COLO668 (cell line): ENCODE data around the gene VSIR.

Source experiments
- DNase-seq: peaks from one replicate; lab custom pipeline; 2025; ENCODE audit not compliant: unreplicated experiment; lab: John Stamatoyannopoulos, UW

The VSIR gene

DNA sequence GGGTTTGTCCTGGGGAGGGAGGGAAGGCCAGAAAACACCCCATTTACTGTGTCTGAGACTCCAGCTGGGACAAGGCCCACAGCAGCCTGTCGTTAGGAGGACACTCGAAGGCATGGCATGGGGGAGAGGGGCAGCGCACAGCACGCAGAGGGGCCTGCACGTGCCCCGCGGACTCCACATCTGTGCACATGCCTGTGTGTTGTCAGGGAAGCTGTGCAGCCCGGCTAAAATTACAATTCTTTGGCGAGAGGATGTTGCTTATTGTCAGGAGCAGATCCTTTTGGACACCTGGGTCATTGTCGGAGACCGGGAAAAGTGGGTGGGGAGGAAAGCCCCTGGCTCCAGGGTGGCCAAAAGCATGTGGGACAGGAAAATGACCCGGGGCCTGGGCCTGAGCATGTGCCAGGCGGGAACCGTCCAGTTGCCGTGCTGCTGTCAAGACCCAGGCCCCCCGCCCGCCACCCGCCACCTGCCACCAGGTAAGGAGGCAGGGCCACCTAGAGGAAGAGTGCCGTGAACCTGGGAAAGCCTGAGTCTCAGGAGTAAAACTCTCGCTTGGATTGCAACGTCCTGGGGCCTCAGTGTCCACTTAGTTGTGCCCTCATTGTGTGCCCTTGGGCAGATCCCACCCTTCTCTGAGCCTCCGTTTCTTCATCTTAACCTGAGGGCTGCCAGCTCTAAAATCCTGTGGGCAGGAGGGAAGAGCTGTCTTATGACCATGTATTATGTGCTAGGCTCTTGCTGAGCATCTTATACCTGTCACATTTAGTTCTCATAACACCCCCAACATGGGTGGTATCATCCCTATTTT lies 7.2 kb downstream of the VSIR start:
- DNase-seq, result no peak

DNA sequence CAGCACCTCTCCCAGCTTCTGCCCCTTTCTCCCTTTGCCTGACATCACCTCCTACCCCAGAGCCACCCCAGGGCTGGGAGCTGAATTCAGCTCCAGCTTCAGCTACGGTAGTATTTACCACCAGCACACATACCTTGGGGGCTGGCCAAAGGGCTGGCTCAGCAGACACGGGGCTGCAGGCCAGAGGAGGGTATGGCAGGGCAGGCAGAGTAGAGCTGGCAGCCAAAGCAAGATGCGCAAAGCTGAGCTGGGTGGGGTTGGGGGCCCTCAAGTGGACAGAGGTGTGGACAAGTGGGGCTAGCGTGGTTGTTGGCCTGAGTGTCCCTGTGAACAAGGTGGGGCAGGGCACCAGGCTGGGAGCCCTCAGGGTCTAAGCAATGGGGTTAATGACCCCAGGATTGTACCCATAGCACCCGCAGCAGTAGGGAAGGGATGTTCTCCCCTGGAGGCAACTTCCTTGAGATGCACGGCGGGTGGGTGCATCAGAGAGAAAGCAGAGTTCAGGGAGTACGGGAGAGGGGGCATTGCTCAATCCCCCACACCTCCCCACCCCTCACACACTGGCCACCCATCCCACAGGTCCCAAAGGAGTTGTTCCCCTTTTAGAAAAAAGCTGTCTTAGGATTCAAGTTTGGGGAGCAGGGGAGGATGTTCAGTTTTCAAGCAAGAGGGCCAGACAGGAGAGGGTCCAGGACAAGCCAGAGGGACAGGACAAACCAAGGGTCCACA lies 8.0 kb downstream of the VSIR start:
- DNase-seq, result no peak

DNA sequence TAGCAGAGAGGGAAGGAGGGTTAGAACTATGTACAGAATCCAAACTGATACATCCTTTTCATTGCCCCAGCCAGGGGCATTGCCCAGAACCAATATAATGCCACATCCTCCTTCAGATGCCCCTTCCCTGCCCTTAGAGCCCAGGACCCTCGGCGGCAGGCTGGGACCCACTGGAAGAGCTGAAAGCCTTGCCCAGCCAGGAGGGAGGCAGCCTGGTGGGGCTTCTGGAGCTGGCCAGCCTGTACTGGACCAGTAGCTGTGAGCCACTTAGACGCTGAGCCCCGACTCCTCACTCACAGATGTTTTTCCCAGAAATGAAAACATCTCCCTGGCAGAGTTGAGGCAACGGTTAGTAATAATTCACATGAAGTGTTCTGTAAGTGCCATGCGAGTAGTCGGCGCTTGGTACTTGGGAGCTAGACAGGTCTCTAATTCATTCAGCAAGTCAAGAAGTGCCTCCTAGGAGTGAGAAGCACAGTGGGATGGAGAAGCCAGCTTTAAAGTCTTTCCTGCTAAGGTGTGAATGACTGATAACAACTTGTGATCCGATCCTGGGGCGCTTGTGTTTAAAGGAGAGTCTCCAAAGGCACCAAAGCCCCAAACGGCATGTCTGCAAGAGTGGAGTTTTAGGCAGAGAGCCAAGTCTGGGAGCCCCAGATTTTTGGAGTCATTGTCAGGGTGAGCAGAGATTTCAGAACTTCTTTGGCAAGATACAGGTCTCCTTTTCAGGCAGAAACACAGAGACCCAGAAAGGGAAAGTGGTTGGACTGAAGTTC lies 9.8 kb downstream of the VSIR start:
- no peak for DNase-seq

DNA sequence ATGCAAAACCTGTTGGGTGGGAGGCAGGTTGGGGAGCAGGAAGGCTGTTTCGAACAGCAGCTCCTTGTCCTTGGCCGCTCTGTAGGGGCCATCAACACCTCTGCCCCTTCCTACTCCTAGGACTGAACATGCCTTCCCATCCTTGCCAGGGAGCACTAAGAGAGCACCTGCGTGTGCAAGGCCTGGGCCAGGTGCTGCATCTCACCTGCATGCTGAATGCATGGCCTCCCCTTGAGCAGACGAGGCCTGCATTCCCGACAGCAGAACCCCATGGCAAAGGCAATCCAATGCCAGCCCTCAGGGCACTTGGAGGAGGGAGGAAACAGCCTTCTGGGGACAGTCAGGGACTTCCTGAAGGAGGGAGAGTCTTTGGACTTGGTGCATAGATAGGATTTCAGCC lies 11.0 kb downstream of the VSIR start:
- no peak for DNase-seq

DNA sequence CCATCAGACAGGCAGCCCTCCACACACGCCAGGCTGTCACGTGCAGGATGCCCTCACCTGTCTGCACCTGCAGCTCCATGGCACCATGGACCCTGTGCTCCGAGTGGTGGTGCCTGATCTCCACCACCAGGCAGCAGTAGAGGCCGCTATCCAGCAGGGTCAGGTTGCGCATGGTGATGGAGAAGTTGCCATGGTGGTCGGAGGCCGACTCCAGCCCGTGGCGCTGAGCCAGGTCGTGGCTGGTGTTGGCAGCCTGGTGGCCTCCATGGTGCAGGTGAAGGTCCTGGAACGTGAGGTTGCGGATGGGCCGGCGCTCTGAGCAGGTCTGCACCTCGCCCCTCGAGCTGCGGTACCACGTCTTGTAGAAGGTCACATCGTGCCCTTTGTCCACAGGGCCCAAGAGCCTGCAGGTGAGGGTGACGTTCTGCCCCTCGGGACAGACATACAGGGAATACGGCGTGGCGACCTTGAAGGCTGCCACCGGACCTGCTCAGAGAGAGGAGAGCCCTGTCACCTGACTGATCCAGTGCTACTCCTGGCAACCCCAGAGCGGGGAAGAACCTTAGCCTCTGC lies 11.7 kb downstream of the VSIR start:
- DNase-seq, result no peak

DNA sequence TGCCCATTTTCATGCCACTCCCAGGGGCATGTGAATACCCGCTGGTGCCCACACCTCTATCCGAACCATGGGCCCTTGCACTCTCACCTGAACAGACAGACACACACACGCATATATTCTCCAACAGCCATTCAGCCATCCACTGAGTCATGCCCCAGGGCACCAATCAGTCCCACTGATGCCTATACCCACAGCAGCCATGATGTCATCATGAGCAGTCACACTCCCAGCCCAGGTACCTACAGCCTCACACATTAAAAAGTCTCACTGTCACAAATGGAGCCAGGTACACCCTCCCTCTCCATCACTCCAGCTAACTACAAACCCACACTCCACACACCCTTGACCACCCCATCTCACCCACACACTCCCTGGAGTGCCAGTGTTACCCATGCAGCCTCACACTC lies 12.2 kb downstream of the VSIR start:
- DNase-seq, result no peak

DNA sequence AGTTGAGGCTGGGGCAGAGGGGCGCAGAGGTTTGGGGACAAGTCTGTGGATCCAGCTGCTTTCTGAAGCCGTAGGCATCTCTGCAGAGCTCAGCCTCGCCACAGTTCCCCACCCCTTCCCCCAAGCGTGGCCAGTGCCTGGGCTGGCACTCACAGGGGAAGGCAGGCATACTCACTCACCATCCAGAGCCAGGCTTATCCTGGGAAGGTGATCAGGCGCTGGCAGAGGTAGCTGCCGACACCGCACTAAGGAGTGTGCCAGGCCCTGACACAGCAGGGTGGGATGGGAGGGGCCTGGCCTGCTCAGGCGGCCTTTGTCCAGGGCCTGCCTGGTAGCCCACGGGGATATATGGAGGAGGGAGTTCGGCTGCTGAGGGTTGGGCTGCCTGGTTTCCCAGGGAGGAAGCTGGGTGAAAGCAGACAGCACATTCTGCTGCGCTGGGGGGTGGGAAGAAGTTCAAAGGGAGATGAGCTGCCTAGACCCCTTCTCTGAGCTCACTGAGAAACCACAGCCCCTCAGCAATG lies 15.9 kb downstream of the VSIR start:
- DNase-seq, result no peak

DNA sequence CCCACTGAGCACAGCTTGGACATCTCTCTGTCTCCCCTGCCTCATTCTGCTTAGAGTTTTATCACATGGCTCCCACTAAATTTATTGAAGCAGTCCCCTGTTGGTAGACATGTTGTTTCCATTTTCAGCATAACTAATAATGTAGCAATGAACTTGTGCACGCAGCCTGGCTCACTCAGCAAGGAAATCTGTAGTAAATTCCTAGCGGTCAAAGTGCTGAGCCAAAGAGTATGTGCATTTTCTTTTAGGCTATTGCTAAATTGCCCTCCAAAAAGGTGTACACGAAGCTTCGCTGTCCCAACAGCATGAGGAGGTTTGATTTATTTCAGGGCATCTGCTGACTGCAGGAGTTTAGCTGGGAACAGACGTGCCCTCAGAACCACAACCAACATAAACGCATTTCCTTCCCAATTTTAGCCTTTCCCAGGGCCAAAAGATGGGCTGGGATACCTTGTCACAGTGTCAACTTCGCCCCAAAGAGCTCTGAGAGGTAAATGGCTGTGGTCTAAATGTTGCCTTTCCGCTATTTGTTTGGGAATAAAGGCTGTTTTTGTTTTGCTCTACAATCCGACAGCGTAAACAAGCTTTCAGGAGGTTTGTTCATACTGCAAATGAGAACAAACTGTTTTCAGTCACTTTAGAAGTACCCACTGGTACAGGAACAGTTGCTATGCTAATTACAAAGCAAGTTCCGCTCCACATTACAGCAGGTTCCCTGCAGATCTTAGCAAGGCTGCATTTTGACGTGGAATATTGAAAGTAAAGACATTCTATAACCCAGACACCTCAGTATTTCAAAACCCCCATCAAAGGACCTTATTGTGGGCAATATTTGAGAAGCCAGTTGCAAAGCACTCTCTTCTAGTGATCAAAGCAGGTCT lies 16.8 kb downstream of the VSIR start:
- DNase-seq, result no peak

DNA sequence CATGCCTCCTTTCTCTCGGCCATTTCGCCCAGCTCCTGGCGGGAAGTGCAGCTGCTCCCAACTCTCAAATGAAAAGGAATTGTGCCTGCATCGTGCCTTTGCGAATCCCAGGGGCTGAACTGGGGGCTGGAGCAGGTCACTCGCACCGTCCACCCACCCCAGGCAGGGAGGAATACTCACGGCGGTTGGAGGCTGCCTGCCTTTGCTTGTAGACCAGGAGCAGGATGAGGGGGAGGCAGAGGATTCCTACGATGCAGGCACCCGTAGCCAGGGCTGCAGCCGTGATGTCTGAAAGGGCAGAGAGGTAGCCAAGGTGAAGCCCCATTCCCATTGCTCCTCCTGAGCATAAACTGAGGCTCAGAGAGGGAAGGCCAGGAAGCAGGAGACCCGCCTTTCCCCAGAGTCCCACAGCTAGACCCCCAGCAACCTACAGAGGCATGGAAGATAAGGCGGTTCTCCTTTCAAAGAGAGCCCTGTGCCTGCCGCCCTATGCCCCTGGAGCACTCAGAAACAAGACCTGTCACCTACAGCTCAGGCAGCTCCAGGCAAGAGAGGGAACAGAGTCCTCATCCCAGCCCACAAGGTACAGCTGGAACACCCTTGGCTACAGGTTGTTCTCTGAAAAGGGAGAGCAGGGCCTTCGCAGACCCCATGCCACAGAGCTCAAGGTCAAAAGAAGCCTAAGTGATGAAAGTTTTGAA lies 18.0 kb downstream of the VSIR start:
- DNase-seq, result no peak

DNA sequence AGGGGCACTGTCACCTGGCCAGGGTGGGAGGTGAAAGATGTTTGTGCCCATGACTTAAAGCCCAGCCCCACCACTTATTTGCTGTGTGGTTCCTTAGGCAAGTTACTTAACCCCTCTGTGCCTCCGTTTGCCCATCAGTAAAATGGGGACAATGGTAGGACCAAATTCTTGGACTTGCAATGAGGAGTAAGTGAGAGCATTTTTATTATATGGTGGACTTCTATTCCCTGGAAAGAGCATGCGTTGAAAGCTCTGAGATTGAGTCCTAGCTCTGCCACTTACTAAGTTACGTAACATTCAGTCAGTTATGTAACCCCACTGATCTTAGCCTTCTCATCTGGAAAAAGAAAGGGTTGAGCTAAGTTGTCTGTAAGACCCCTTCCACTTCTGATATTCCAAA lies 18.8 kb downstream of the VSIR start:
- no peak for DNase-seq

DNA sequence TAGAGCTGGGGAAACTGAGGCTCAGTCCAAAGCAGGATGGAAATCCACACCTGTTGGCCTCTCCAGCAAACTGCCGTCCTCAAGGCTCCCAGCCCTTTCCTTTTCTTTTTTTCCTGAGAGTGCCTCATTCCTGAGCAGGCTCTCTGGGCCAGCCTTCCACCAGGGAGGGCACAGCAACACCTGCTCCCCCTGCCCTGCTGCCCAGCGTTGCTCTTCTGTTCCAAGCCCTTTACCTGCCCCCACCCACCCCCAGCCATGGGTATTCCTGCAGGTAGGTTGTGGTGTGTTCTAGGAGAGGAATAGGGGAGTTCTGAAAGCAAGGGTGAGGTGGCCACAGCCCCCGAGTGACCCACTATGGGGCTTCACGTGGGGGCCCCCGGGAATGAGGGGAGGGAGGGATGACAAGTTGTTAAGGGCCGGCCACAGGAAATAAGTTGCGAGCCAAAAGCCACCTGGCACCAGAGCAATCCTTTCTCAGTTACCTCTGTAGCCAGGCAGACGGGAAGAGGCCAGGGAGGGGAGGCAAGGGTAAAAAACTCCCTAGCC lies 19.3 kb downstream of the VSIR start:
- no peak for DNase-seq

DNA sequence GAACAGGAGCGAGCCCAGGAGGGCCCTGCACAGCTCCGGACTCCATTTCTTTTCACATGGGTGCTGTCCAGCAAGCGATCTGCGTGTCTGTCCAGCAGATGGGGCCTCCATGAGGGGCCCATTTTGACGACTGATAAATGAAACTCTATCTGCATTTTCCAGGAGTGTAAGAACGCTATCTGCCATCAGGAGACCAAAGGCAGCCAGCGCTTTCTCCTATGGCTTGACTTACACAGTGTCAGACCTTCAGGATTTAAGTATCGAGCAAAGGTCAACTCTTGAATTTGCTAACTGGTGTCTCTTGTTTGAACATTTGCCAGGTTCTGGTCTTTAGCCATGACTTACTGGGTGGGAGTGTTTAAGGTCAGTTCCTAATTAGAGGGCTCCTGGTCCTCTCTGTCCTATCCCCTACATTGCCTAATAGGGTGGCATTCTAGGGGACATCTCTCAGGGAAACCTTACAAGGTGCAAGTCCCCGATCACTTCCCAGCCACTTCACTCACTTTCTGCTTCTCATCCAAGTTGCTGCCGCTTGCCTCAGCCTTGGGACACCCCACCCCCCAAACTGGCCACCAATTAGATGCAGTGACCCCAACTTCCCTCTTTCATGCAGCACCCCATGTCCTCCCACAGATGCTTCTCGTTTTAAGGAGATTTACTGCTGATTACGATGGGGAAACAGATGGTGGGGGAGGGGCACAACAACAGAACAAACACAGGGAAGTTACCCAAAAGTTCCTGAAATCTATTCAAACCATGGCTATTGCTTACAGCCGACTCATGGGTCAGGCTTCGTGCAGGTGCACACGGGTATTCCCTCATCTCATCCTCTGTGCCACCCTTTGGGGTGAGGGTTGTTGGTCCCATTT lies 20.0 kb downstream of the VSIR start:
- no peak for DNase-seq

DNA sequence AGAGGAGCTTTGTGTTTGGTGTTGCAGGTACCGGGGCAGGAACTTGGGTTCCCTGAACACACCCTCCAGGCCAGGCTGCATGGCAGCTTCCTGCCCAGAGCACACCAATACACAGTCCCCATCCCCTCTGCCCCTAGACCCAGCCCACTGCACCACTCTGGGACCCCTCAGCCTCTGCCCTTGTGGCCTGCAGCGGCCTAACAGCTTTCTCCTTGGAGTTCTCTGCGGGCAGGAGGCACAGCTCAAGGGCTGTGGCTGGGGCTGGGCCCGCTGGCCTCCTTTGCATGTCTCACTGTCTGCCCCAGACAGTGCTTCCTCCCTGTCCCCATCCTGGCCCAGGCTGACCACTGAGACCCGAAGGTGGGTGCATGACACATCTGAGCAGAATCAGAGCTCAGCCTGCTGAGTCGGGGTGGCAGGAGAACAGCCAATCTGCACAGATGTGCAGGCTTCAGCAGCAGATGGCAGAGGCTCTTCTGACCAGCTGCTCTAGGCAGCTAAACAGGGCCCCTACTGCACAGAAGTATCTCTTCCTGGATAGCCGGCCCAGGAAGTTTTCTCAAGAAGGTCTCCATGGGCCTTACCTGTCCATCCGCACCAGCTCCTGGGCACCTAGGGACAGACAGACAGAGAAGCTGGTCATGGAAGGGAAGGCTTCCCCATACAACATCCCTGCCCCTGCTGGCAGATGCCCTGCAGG lies 20.8 kb downstream of the VSIR start:
- DNase-seq, result no peak

DNA sequence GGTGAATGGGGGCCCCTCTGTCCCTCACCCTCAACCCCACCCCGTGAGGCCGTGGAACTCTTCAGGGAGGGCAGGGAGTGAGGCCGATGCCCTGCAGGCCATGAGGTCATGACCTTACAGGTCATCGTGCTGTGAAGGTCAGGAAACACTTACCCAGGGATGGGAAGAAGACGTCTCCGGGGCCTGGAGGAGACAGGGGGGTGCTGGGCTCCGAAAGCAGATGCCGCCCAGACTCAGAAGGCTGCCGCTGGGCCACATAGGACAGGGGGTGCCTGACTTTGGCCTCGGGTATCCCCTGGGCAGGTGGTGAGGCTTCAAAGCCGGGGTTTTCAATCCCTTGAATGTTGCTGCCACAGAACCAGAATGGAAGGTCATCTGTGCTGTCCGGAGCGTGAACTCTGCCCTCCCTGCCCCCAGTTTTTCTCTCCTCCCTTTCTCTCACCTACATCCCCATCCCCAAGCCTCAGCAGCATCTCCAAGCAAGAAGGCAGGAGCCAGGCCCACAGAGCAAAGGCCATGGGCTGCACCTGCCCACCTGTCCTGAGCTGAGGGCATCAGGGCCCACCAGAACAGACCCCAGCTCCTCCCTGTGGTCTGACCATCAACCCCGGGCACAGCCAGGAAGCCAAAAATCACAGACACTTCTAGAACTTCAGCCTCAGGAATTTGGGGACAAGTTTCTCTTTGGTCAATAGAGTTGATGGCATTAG lies 21.6 kb downstream of the VSIR start:
- no peak for DNase-seq

DNA sequence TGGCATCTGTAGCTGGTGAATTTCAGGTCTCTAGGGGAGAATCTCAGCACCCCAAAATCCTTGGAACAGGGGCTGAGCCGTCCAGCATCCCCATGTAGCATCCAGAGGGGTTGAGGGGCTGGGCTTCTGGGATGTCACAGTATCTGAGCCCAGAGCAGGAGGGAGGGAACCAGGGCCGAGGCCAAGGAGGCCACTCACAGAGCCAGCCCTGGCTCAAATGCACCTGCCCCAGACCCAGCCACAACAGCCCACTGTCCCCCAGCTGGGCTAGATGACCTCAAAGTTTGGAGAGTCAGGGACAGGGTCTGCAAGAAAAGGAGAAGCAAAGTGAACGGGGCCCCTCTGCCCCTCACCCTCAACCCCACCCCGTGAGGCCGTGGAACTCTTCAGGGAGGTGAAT lies 22.3 kb downstream of the VSIR start:
- DNase-seq, result no peak

DNA sequence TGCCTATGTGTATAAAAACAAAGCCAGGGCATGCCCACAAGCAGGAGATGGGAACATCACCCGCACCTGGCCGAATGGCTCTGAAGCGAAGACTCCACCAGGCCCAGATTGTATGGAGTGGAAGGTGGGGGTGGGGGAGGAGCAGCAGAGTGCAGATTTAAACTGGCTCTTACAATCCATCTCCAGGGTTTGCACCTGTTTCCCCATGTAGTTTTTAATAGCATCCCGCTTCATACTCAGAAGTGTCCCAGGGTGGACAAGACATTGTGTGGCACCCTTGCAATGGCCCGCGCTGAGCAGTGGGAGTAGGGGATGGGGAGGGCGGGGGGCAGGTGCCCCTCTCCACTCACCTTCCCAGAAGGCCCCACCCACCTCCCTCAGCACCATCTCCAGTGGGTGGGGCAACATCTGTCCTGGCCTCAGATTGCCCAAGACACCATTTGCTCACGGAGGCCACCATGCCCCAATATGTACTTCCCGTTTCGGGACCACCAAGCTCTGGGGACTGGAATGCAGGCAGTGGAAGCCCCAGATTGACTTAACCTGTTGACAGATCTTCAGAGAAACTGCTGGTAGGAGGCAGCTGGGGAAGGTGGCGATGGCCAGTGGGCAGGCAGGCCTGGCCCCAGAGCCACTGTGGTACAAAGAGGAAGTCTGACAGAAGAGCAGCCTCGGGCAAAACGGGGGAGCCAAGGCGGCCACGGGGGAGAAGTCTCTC lies 23.0 kb downstream of the VSIR start:
- DNase-seq, result no peak

DNA sequence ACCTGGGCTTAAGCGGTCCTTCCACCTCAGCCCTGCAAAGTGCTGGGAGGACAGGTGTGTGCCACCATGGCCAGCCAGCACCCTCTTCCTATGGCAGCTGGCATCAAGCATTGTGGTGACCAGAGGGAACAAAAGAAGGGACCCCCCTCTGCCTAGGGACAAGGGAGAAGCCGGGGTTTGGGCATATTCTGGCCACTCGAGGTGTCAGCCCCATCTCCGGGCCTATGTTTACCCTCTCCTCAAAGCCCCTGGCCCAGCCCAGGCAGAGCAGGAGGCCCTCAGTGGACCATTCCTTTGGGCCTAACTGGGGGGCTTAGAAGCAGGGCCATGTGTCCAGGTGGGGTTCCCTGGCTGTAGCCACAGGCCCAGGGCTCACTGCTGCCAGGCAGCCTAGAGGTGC lies 23.9 kb downstream of the VSIR start:
- DNase-seq, result no peak
